GM19099 (cell line): ENCODE results near the gene CBS.
"Not testable (repeated sequence)": the region's sequence is repeated elsewhere in the genome, so short reads cannot be mapped to it uniquely, and the experiment has no call there.

Source experiments
- POLR2A ChIP-seq: IDR thresholded peaks from 3 replicates; pipeline ENCODE4 v1.6.1; 2011; ENCODE audit warnings: low read depth; ENCODE audit not compliant: insufficient read length; ENCODE audit errors: extremely low read depth

The CBS gene

GRCh38 chr21:43075170-43076022 lies at the start of gene CBS:
TSS of gene CBS (minus strand) at chr21:43075835. CDS start at chr21:43072193, 3,642 bp downstream.
- not testable (repeated sequence) for TF ChIP-seq POLR2A

GRCh38 chr21:43106965-43107793 lies 31.5 kb upstream of the CBS start, which contains the start of gene U2AF1:
TSS of gene U2AF1 (minus strand) at chr21:43107570. CDS start at chr21:43107494, 76 bp downstream.
- TF ChIP-seq POLR2A = not testable (repeated sequence)

- TF ChIP-seq POLR2A = no peak
These were observed 40.8 kb downstream of the CBS start for GRCh38 chr21:43034826-43035225.

GRCh38 chr21:43034101-43034500 lies 41.5 kb downstream of the CBS start:
- no peak for TF ChIP-seq POLR2A

- no peak for TF ChIP-seq POLR2A
These were observed 44.5 kb downstream of the CBS start for GRCh38 chr21:43031121-43031619.

GRCh38 chr21:43029785-43030184 lies 45.9 kb downstream of the CBS start:
- no peak for TF ChIP-seq POLR2A

- no peak for TF ChIP-seq POLR2A
These were observed 47.5 kb downstream of the CBS start for GRCh38 chr21:43027846-43028731.

GRCh38 chr21:43025636-43026180 lies 49.9 kb downstream of the CBS start:
- TF ChIP-seq POLR2A = no peak

- TF ChIP-seq POLR2A = no peak
These were observed 51.0 kb downstream of the CBS start for GRCh38 chr21:43024439-43025136.

GRCh38 chr21:43023175-43023574 lies 52.5 kb downstream of the CBS start:
- TF ChIP-seq POLR2A = no peak

GRCh38 chr21:43021756-43022600 lies 53.7 kb downstream of the CBS start:
- no peak for TF ChIP-seq POLR2A

- TF ChIP-seq POLR2A = no peak
These were observed 54.4 kb downstream of the CBS start for GRCh38 chr21:43021191-43021590.

- TF ChIP-seq POLR2A = no peak
These were observed 54.9 kb downstream of the CBS start for GRCh38 chr21:43020771-43021170.
